Measurements from ENCODE around the gene SEC22B.
A peak's percentile ranks its signal among the peaks of the same experiment; 100 is the strongest.
"Not testable (repeated sequence)": the region's sequence is repeated elsewhere in the genome, so short reads cannot be mapped to it uniquely, and the experiment has no call there.

The SEC22B gene

GRCh38 chr1:120145806-120146205, 30.5 kb downstream of the SEC22B start:
- DNase-seq (ENCODE audit: low read depth in 2 of 2): not testable (repeated sequence)

- DNase-seq (ENCODE audit: low read depth in 2 of 2): not testable (repeated sequence)
These were observed 31.7 kb downstream of the SEC22B start for GRCh38 chr1:120144626-120145025.

GRCh38 chr1:120144169-120144568, 32.2 kb downstream of the SEC22B start:
- not testable (repeated sequence) for DNase-seq (ENCODE audit: low read depth in 2 of 2)

- not testable (repeated sequence) for DNase-seq (ENCODE audit: low read depth in 2 of 2)
These were observed 33.0 kb downstream of the SEC22B start for GRCh38 chr1:120143334-120143733.

GRCh38 chr1:120142512-120143263, 33.6 kb downstream of the SEC22B start:
- DNase-seq (ENCODE audit: low read depth in 2 of 2): not testable (repeated sequence)

GRCh38 chr1:120141865-120142264, 34.5 kb downstream of the SEC22B start:
- DNase-seq (ENCODE audit: low read depth in 2 of 2): not testable (repeated sequence)

- DNase-seq (ENCODE audit: low read depth in 2 of 2): peak in 1 of 2 experiments; percentile 19
These were observed 35.6 kb downstream of the SEC22B start for GRCh38 chr1:120140656-120141265.

- not testable (repeated sequence) for DNase-seq (ENCODE audit: low read depth in 2 of 2)
These were observed 40.2 kb downstream of the SEC22B start for GRCh38 chr1:120136086-120136485.

- not testable (repeated sequence) for DNase-seq (ENCODE audit: low read depth in 2 of 2)
These were observed 42.4 kb downstream of the SEC22B start for GRCh38 chr1:120133928-120134325.

GRCh38 chr1:120133228-120133927, 42.9 kb downstream of the SEC22B start:
- DNase-seq (ENCODE audit: low read depth in 2 of 2): no peak

GRCh38 chr1:120132406-120132763, 43.9 kb downstream of the SEC22B start:
- not testable (repeated sequence) for DNase-seq (ENCODE audit: low read depth in 2 of 2)

GRCh38 chr1:120131611-120132405, 44.5 kb downstream of the SEC22B start:
- peak; percentile 42 to 44 for DNase-seq (ENCODE audit: low read depth in 2 of 2)

GRCh38 chr1:120127921-120128320, 48.4 kb downstream of the SEC22B start:
- not testable (repeated sequence) for DNase-seq (ENCODE audit: low read depth in 2 of 2)

GRCh38 chr1:120126216-120126615, 50.1 kb downstream of the SEC22B start:
- not testable (repeated sequence) for DNase-seq (ENCODE audit: low read depth in 2 of 2)

GRCh38 chr1:120124628-120125027, 51.7 kb downstream of the SEC22B start:
- not testable (repeated sequence) for DNase-seq (ENCODE audit: low read depth in 2 of 2)

- not testable (repeated sequence) for DNase-seq (ENCODE audit: low read depth in 2 of 2)
These were observed 52.4 kb downstream of the SEC22B start for GRCh38 chr1:120123813-120124510.

GRCh38 chr1:120122262-120122893, 53.9 kb downstream of the SEC22B start:
- DNase-seq (ENCODE audit: low read depth in 2 of 2): not testable (repeated sequence)

- DNase-seq (ENCODE audit: low read depth in 2 of 2): not testable (repeated sequence)
These were observed 54.5 kb downstream of the SEC22B start for GRCh38 chr1:120121830-120122229.

GRCh38 chr1:120120525-120120924, 55.8 kb downstream of the SEC22B start:
- DNase-seq (ENCODE audit: low read depth in 2 of 2): not testable (repeated sequence)

- DNase-seq (ENCODE audit: low read depth in 2 of 2): peak; percentile 21 to 27
These were observed 58.7 kb downstream of the SEC22B start for GRCh38 chr1:120117371-120118177.
